ENCODE measurements around the gene ITPR3.

DNA sequence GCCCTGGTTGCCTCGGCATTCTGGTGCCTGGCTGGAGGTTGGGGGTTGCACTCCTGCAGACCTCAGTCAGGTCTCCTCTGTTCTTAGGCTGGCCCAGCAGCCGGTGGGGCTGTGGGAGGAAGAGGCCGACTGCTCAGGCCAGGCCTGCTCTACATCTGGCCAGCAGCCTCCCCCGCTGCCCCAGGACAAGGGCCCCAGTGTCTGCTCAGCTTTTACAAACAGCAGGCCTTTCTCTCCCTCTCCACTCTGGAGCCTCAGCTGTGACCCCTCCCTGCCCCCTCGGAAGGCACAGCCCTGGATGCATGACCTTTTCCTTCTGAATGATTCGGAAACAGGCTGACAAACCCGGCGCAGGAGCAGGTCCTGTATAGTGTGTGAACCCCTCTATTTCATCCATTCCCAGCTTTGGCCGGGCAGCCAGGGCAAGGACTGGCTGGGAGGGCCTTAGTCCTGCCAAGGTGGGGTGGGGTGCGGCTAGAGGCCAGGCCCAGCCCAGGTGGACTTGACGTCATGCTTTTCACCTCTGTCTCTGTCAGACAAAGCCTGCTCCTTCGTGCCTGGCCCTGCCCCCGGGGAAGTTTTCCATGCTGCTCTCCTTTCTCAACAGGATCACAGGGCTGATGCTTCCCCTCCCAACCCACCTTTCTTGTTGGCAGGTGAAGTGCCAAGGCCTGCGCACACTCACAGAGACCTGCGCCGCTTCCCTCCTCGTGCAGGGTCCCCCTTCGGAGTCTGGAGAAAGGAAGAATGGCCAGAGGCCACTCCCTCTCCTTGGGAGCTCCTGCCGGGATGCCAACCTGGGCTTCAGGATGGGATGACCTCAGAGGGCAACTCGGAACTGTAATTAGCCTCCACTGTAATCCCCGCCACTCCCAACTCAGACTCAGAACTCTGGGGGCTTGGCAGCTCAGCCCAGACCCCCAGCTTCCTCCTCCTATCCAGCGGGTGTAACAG lies 10.1 kb upstream of the ITPR3 start:
- TF ChIP-seq, protein P1, sequence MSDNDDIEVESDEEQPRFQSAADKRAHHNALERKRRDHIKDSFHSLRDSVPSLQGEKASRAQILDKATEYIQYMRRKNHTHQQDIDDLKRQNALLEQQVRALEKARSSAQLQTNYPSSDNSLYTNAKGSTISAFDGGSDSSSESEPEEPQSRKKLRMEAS (IDR thresholded peaks at IDR 0.05) = no peak
- TF ChIP-seq EGR1 (IDR thresholded peaks at IDR 0.05; ENCODE audit: low read depth in 2 of 2) (no peak), JUND (IDR thresholded peaks at IDR 0.05) (no peak), TAF1 (conservative IDR thresholded peaks at IDR 0.05) (no peak)
- TF ChIP-seq, protein P2, sequence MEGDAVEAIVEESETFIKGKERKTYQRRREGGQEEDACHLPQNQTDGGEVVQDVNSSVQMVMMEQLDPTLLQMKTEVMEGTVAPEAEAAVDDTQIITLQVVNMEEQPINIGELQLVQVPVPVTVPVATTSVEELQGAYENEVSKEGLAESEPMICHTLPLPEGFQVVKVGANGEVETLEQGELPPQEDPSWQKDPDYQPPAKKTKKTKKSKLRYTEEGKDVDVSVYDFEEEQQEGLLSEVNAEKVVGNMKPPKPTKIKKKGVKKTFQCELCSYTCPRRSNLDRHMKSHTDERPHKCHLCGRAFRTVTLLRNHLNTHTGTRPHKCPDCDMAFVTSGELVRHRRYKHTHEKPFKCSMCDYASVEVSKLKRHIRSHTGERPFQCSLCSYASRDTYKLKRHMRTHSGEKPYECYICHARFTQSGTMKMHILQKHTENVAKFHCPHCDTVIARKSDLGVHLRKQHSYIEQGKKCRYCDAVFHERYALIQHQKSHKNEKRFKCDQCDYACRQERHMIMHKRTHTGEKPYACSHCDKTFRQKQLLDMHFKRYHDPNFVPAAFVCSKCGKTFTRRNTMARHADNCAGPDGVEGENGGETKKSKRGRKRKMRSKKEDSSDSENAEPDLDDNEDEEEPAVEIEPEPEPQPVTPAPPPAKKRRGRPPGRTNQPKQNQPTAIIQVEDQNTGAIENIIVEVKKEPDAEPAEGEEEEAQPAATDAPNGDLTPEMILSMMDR (IDR thresholded peaks at IDR 0.05; ENCODE audit: low read depth, low read length, missing input control) = no peak
- TF ChIP-seq, protein P3, sequence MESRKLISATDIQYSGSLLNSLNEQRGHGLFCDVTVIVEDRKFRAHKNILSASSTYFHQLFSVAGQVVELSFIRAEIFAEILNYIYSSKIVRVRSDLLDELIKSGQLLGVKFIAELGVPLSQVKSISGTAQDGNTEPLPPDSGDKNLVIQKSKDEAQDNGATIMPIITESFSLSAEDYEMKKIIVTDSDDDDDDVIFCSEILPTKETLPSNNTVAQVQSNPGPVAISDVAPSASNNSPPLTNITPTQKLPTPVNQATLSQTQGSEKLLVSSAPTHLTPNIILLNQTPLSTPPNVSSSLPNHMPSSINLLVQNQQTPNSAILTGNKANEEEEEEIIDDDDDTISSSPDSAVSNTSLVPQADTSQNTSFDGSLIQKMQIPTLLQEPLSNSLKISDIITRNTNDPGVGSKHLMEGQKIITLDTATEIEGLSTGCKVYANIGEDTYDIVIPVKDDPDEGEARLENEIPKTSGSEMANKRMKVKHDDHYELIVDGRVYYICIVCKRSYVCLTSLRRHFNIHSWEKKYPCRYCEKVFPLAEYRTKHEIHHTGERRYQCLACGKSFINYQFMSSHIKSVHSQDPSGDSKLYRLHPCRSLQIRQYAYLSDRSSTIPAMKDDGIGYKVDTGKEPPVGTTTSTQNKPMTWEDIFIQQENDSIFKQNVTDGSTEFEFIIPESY (IDR thresholded peaks at IDR 0.05) = no peak
